Adipocyte (in vitro differentiated cells): ENCODE data around the gene MERTK.
A peak's percentile ranks its signal among the peaks of the same experiment; 100 is the strongest.
"Not testable (repeated sequence)": the region's sequence is repeated elsewhere in the genome, so short reads cannot be mapped to it uniquely, and the experiment has no call there.

Experiments
- DNase-seq: peaks from one replicate; pipeline ENCODE4 v3.0.0-alpha.2; 2015; ENCODE audit warnings: low read depth
- H3K27me3 ChIP-seq: replicated peaks from 2 replicates; pipeline ENCODE4 v1.7.0; 2013; ENCODE audit warnings: mild to moderate bottlenecking, low read length, moderate library complexity; ENCODE audit not compliant: control insufficient read depth, insufficient read depth
- H3K36me3 ChIP-seq: 2 replicates; pipeline ENCODE4 v1.7.0; 2013; ENCODE audit warnings: low read length, mild to moderate bottlenecking, moderate library complexity; ENCODE audit not compliant: control insufficient read depth, insufficient read depth, severe bottlenecking
- H3K4me1 ChIP-seq: 2 replicates; pipeline ENCODE4 v1.7.0; 2013; ENCODE audit warnings: mild to moderate bottlenecking, low read length, moderate library complexity; ENCODE audit not compliant: control insufficient read depth, insufficient read depth
- H3K4me3 ChIP-seq: 2 replicates; pipeline ENCODE4 v1.7.0; 2013; ENCODE audit warnings: mild to moderate bottlenecking, low read length, moderate library complexity
- H3K9ac ChIP-seq: 2 replicates; pipeline ENCODE4 v1.7.0; 2013; ENCODE audit warnings: mild to moderate bottlenecking, low read length, moderate library complexity
- H3K9me3 ChIP-seq: 2 replicates; pipeline ENCODE4 v1.7.0; 2013; ENCODE audit warnings: mild to moderate bottlenecking, low read length, moderate library complexity; ENCODE audit not compliant: control insufficient read depth

MERTK gene

GRCh38 chr2:111897924-111898702 is at the start of gene MERTK:
Gene MERTK (plus strand): TSS chr2:111898607. CDS start chr2:111898736, 129 bp downstream.
- Histone ChIP-seq H3K36me3 (no peaks in the 10 kb centered on the region), H3K27me3 (peaks cover 33% of the 10 kb centered on the region), H3K4me1 (peaks cover 4% of the 10 kb centered on the region), H3K4me3 (peak within 1 kb of the TSS; percentile 81), H3K9ac (peak within 1 kb of the TSS; percentile 49), H3K9me3 (no peaks in the 10 kb centered on the region)
- peak; percentile 86 for DNase-seq

GRCh38 chr2:111850646-111851045 is 47.8 kb upstream of the MERTK start:
- H3K9ac ChIP-seq, H3K27me3 ChIP-seq, H3K4me3 ChIP-seq, H3K9me3 ChIP-seq, H3K4me1 ChIP-seq: not testable (repeated sequence)
- H3K36me3 ChIP-seq, result peaks cover 13% of the 10 kb centered on the region
- peak; percentile 52 for DNase-seq

DNA sequence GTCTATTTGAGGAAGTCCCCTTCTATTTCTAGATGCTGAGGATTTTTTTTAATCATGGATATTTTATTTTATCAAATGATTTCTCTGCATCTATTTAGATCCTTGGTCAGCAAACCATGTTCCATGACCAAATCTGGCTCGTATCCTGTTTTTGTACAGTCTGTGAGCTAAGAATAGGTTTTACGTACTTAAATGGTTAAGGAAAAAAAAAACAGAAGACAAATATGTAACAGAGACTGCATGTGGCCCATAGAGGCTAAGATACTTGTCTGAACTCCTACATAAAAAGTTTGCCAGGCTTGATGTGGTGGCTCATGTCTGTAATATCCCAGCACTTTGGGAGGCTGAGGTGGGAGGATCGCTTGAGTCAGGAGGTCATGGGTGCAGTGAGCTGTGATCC is 45.9 kb upstream of the MERTK start:
- not testable (repeated sequence) for DNase-seq, H3K27me3 ChIP-seq, H3K9me3 ChIP-seq, H3K9ac ChIP-seq, H3K4me3 ChIP-seq, H3K4me1 ChIP-seq
- peaks cover 19% of the 10 kb centered on the region for H3K36me3 ChIP-seq

DNA sequence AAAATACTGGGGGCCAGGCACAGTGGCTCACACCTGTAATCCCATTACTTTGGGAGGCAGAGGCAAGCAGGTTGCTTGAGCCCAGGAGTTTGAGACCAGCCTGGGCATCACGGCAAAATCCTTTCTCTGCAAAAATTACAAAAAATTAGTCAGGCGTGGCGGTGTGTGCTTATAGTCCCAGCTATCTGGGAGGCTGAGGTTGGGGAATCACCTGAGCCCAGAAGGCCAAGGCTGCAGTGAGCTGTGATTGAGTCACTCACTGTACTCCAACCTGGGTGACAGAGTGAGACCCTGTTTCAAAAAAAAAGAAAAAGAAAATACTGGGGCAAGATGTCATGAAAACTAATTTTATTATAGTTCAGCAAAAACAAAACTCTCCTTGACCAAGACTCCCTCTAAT is 38.4 kb upstream of the MERTK start:
- peaks cover 21% of the 10 kb centered on the region for H3K36me3 ChIP-seq
- H3K9me3 ChIP-seq, H3K9ac ChIP-seq, H3K4me3 ChIP-seq, H3K4me1 ChIP-seq, DNase-seq, H3K27me3 ChIP-seq: not testable (repeated sequence)

- not testable (repeated sequence) for H3K9ac ChIP-seq, H3K9me3 ChIP-seq, H3K27me3 ChIP-seq, DNase-seq, H3K4me3 ChIP-seq, H3K4me1 ChIP-seq
- peaks cover 13% of the 10 kb centered on the region for H3K36me3 ChIP-seq
Observed at GRCh38 chr2:111865124-111865523, 33.3 kb upstream of the MERTK start.

- H3K36me3 ChIP-seq, result peaks cover 22% of the 10 kb centered on the region
- not testable (repeated sequence) for H3K4me3 ChIP-seq, H3K4me1 ChIP-seq, H3K27me3 ChIP-seq, H3K9me3 ChIP-seq, H3K9ac ChIP-seq, DNase-seq
Observed at GRCh38 chr2:111872806-111873205, 25.6 kb upstream of the MERTK start.

- Histone ChIP-seq H3K9me3 (no peaks in the 10 kb centered on the region), H3K27me3 (no peaks in the 10 kb centered on the region)
Observed at GRCh38 chr2:111883661-111884591, 14.5 kb upstream of the MERTK start, which contains the start of gene ANAPC1. Gene ANAPC1 (minus strand): TSS chr2:111884193. CDS start chr2:111880825, 3,368 bp downstream.

GRCh38 chr2:111884592-111884964 is 13.8 kb upstream of the MERTK start:
- H3K4me3 ChIP-seq, result peak overlapping the region; percentile 93
- H3K9ac ChIP-seq, result peak overlapping the region; percentile 88
- no peaks in the 10 kb centered on the region for H3K9me3 ChIP-seq
- no peaks in the 10 kb centered on the region for H3K36me3 ChIP-seq
- H3K27me3 ChIP-seq, result no peaks in the 10 kb centered on the region
- H3K4me1 ChIP-seq, result peaks cover 4% of the 10 kb centered on the region
- DNase-seq, result no peak

More at GRCh38 chr2:111883661-111884591, 14.5 kb upstream of the MERTK start, which contains the start of gene ANAPC1:
- DNase-seq, result peak; percentile 95
- peak within 1 kb of the TSS; percentile 93 for H3K4me3 ChIP-seq
- H3K4me1 ChIP-seq, result peaks cover 4% of the 10 kb centered on the region
- H3K36me3 ChIP-seq, result no peaks in the 10 kb centered on the region
- H3K9ac ChIP-seq, result peak within 1 kb of the TSS; percentile 88

DNA sequence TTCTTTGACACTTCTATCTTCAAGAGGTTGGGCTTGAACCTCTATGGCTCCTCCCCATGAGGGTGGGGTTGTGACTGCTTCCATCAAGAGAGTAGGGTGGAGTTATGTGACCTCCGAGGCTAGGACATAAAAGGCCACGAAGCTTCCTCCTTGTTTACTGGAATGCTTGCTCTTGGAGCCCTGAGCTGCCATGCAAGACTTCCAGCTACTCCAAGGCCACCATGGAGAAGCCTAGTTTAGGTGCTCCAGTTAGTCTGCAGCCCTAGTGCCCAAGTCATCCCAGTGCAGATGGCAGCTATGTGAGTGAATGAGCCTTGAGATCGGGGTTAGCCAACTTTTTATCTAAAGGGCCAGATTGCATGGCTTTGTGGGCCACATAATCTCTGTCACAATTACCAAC is 2.4 kb upstream of the MERTK start:
- H3K9ac ChIP-seq, result no peak overlapping the region
- no peaks in the 10 kb centered on the region for H3K36me3 ChIP-seq
- H3K27me3 ChIP-seq, result peaks cover 29% of the 10 kb centered on the region
- peaks cover 4% of the 10 kb centered on the region for H3K4me1 ChIP-seq
- H3K9me3 ChIP-seq, result no peaks in the 10 kb centered on the region
- no peak for DNase-seq
- H3K4me3 ChIP-seq, result no peak overlapping the region

GRCh38 chr2:111896576-111896975 is 1.8 kb upstream of the MERTK start:
- H3K36me3 ChIP-seq, result no peaks in the 10 kb centered on the region
- no peaks in the 10 kb centered on the region for H3K9me3 ChIP-seq
- H3K4me3 ChIP-seq, result no peak overlapping the region
- peaks cover 29% of the 10 kb centered on the region for H3K27me3 ChIP-seq
- H3K9ac ChIP-seq, result no peak overlapping the region
- DNase-seq, result no peak
- peaks cover 4% of the 10 kb centered on the region for H3K4me1 ChIP-seq

- no peak for DNase-seq
- H3K4me3 ChIP-seq, result peak overlapping the region; percentile 81
- H3K36me3 ChIP-seq, result no peaks in the 10 kb centered on the region
- no peaks in the 10 kb centered on the region for H3K9me3 ChIP-seq
- H3K4me1 ChIP-seq, result peaks cover 4% of the 10 kb centered on the region
- H3K9ac ChIP-seq, result peak overlapping the region; percentile 49
- peaks cover 33% of the 10 kb centered on the region for H3K27me3 ChIP-seq
Observed at GRCh38 chr2:111897630-111897923, 830 bp upstream of the MERTK start.
